GM23338 (cell line): ENCODE data around the gene ALPP. TPM values are rescaled to one million over a fixed set of nuclear protein-coding genes. Genes with fewer than 3 reads are reported as not detected.

Source experiments
- polyA plus RNA-seq: library from polyadenylated mRNA; unstranded; fragments of >200 nt; fragmentation: Nextera tagmentation; extraction: Ambion mirVana; gene quantifications from 2 replicates; pipeline ENCODE4 v1.2.1, GENCODE V29; 2016
- total RNA-seq: library from RNA; depleted of rRNA; stranded (reverse); fragments of >200 nt; shearing (Covaris generic); gene quantifications from 2 replicates; pipeline ENCODE4 v1.2.3, GENCODE V29; 2014
- TF ChIP-seq, protein P1 (sequence below): fragments of 250-450 bp; sonication (Bioruptor Pico); IDR thresholded peaks from 2 replicates; pipeline ENCODE4 v1.5.0; 2020; ENCODE audit warnings: mild to moderate bottlenecking, moderate library complexity
- TF ChIP-seq, protein P2 (sequence below): IDR thresholded peaks from one replicate; pipeline ENCODE4 v1.6.1; 2018; ENCODE audit warnings: antibody characterized with exemption; ENCODE audit not compliant: unreplicated experiment
- TF ChIP-seq, protein P3 (sequence below), 2 experiments: fragments of 200-600 bp in 1 of 2; sonication (generic) in 1 of 2; conservative IDR thresholded peaks; 2 replicates each; pipeline versions ENCODE4 v1.5.1 to v1.6.1; 2016 to 2017; ENCODE audit warnings: antibody characterized with exemption in 2 of 2, low read depth in 2 of 2, mild to moderate bottlenecking in 2 of 2, moderate library complexity in 1 of 2
- TF ChIP-seq, protein P4 (sequence below): IDR thresholded peaks from 2 replicates; pipeline ENCODE4 v1.6.1; 2016; ENCODE audit warnings: antibody characterized with exemption

ALPP gene
- total and polyA plus RNA-seq, 2 experiments from 2014 or later: 0.28 TPM; not detected in 1

GRCh38 chr2:232405943-232406510, 27.5 kb downstream of the ALPP start (continued):
- TF ChIP-seq, protein P1, sequence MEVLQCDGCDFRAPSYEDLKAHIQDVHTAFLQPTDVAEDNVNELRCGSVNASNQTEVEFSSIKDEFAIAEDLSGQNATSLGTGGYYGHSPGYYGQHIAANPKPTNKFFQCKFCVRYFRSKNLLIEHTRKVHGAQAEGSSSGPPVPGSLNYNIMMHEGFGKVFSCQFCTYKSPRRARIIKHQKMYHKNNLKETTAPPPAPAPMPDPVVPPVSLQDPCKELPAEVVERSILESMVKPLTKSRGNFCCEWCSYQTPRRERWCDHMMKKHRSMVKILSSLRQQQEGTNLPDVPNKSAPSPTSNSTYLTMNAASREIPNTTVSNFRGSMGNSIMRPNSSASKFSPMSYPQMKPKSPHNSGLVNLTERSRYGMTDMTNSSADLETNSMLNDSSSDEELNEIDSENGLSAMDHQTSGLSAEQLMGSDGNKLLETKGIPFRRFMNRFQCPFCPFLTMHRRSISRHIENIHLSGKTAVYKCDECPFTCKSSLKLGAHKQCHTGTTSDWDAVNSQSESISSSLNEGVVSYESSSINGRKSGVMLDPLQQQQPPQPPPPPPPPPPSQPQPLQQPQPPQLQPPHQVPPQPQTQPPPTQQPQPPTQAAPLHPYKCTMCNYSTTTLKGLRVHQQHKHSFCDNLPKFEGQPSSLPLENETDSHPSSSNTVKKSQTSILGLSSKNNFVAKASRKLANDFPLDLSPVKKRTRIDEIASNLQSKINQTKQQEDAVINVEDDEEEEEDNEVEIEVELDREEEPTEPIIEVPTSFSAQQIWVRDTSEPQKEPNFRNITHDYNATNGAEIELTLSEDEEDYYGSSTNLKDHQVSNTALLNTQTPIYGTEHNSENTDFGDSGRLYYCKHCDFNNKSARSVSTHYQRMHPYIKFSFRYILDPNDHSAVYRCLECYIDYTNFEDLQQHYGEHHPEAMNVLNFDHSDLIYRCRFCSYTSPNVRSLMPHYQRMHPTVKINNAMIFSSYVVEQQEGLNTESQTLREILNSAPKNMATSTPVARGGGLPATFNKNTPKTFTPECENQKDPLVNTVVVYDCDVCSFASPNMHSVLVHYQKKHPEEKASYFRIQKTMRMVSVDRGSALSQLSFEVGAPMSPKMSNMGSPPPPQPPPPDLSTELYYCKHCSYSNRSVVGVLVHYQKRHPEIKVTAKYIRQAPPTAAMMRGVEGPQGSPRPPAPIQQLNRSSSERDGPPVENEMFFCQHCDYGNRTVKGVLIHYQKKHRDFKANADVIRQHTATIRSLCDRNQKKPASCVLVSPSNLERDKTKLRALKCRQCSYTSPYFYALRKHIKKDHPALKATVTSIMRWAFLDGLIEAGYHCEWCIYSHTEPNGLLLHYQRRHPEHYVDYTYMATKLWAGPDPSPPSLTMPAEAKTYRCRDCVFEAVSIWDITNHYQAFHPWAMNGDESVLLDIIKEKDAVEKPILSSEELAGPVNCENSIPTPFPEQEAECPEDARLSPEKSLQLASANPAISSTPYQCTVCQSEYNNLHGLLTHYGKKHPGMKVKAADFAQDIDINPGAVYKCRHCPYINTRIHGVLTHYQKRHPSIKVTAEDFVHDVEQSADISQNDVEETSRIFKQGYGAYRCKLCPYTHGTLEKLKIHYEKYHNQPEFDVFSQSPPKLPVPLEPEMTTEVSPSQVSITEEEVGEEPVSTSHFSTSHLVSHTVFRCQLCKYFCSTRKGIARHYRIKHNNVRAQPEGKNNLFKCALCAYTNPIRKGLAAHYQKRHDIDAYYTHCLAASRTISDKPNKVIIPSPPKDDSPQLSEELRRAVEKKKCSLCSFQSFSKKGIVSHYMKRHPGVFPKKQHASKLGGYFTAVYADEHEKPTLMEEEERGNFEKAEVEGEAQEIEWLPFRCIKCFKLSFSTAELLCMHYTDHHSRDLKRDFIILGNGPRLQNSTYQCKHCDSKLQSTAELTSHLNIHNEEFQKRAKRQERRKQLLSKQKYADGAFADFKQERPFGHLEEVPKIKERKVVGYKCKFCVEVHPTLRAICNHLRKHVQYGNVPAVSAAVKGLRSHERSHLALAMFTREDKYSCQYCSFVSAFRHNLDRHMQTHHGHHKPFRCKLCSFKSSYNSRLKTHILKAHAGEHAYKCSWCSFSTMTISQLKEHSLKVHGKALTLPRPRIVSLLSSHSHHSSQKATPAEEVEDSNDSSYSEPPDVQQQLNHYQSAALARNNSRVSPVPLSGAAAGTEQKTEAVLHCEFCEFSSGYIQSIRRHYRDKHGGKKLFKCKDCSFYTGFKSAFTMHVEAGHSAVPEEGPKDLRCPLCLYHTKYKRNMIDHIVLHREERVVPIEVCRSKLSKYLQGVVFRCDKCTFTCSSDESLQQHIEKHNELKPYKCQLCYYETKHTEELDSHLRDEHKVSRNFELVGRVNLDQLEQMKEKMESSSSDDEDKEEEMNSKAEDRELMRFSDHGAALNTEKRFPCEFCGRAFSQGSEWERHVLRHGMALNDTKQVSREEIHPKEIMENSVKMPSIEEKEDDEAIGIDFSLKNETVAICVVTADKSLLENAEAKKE (CRISPR knock-in tag): no peak
- TF ChIP-seq, protein P2, sequence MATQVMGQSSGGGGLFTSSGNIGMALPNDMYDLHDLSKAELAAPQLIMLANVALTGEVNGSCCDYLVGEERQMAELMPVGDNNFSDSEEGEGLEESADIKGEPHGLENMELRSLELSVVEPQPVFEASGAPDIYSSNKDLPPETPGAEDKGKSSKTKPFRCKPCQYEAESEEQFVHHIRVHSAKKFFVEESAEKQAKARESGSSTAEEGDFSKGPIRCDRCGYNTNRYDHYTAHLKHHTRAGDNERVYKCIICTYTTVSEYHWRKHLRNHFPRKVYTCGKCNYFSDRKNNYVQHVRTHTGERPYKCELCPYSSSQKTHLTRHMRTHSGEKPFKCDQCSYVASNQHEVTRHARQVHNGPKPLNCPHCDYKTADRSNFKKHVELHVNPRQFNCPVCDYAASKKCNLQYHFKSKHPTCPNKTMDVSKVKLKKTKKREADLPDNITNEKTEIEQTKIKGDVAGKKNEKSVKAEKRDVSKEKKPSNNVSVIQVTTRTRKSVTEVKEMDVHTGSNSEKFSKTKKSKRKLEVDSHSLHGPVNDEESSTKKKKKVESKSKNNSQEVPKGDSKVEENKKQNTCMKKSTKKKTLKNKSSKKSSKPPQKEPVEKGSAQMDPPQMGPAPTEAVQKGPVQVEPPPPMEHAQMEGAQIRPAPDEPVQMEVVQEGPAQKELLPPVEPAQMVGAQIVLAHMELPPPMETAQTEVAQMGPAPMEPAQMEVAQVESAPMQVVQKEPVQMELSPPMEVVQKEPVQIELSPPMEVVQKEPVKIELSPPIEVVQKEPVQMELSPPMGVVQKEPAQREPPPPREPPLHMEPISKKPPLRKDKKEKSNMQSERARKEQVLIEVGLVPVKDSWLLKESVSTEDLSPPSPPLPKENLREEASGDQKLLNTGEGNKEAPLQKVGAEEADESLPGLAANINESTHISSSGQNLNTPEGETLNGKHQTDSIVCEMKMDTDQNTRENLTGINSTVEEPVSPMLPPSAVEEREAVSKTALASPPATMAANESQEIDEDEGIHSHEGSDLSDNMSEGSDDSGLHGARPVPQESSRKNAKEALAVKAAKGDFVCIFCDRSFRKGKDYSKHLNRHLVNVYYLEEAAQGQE: no peak
- TF ChIP-seq, protein P3, sequence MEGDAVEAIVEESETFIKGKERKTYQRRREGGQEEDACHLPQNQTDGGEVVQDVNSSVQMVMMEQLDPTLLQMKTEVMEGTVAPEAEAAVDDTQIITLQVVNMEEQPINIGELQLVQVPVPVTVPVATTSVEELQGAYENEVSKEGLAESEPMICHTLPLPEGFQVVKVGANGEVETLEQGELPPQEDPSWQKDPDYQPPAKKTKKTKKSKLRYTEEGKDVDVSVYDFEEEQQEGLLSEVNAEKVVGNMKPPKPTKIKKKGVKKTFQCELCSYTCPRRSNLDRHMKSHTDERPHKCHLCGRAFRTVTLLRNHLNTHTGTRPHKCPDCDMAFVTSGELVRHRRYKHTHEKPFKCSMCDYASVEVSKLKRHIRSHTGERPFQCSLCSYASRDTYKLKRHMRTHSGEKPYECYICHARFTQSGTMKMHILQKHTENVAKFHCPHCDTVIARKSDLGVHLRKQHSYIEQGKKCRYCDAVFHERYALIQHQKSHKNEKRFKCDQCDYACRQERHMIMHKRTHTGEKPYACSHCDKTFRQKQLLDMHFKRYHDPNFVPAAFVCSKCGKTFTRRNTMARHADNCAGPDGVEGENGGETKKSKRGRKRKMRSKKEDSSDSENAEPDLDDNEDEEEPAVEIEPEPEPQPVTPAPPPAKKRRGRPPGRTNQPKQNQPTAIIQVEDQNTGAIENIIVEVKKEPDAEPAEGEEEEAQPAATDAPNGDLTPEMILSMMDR (conservative IDR thresholded peaks at IDR 0.05; ENCODE audit: low read depth in 2 of 2): no peak
- TF ChIP-seq, protein P4, sequence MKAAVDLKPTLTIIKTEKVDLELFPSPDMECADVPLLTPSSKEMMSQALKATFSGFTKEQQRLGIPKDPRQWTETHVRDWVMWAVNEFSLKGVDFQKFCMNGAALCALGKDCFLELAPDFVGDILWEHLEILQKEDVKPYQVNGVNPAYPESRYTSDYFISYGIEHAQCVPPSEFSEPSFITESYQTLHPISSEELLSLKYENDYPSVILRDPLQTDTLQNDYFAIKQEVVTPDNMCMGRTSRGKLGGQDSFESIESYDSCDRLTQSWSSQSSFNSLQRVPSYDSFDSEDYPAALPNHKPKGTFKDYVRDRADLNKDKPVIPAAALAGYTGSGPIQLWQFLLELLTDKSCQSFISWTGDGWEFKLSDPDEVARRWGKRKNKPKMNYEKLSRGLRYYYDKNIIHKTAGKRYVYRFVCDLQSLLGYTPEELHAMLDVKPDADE: no peak
